Measurements from ENCODE around the gene PHF2.

- TF ChIP-seq ZFX (IDR thresholded peaks at IDR 0.05; ENCODE audit: borderline replicate concordance) (no peak), CTCF (IDR thresholded peaks at IDR 0.05) (no peak)
Observed at GRCh38 chr9:93586290-93587057, 10.1 kb downstream of the PHF2 start.
